ENCODE results near the gene ACOX2. TPM values are rescaled to one million over a fixed set of nuclear protein-coding genes. Genes with fewer than 3 reads are reported as not detected.
A peak's percentile ranks its signal among the peaks of the same experiment; 100 is the strongest.

Gene ACOX2
- total and polyA plus RNA-seq, 10 of the 15 experiments (the other 5 are each of a cell fraction or from before 2014, with no cell fraction given), result 0.72 TPM; not detected in 9

GRCh38 chr3:58532794-58533220 is 4.2 kb downstream of the ACOX2 start (continued):
- TF ChIP-seq PKNOX1 (IDR thresholded peaks at IDR 0.05) (peak; percentile 72), ZNF274 (IDR thresholded peaks at IDR 0.05; ENCODE audit: insufficient read depth, insufficient read length) (no peak), TAF1 (IDR thresholded peaks at IDR 0.05; ENCODE audit: borderline replicate concordance, low read depth, low read length) (no peak), GABPA (IDR thresholded peaks at IDR 0.05; ENCODE audit: low read depth) (no peak), TCF12 (IDR thresholded peaks at IDR 0.05; ENCODE audit: low read depth, low read length) (0 out of 2 replicates have a peak, but pooled peaks have one; percentile 33), RBBP5 (conservative IDR thresholded peaks at IDR 0.05) (no peak), PAX8 (IDR thresholded peaks at IDR 0.05) (no peak), EP300 (IDR thresholded peaks at IDR 0.05; ENCODE audit: borderline replicate concordance in 1 of 2, control insufficient read depth in 1 of 2, low read depth in 2 of 2, low read length in 2 of 2) (no peak), MXI1 (IDR thresholded peaks at IDR 0.05; ENCODE audit: low read depth, low read length) (0 out of 2 replicates have a peak, but pooled peaks have one; percentile 20), PBX3 (IDR thresholded peaks at IDR 0.05; ENCODE audit: insufficient replicate concordance, low read depth, low read length) (no peak), REST (IDR thresholded peaks at IDR 0.05; ENCODE audit: low read depth, low read length) (no peak), SUZ12 (IDR thresholded peaks at IDR 0.05; ENCODE audit: unreplicated experiment) (no peak), JUNB (IDR thresholded peaks at IDR 0.05) (no peak), BRCA1 (IDR thresholded peaks at IDR 0.05; ENCODE audit: low read depth, low read length) (no peak), SUPT20H (IDR thresholded peaks at IDR 0.05; ENCODE audit: borderline replicate concordance, control insufficient read depth, low read depth, low read length) (no peak), FOS (IDR thresholded peaks at IDR 0.05; ENCODE audit: borderline replicate concordance, extremely low read depth, insufficient read length) (no peak), CBX5 (IDR thresholded peaks at IDR 0.05; ENCODE audit: low read depth) (no peak), SMAD5 (IDR thresholded peaks at IDR 0.05; ENCODE audit: low read depth) (no peak), TBL1XR1 (IDR thresholded peaks at IDR 0.05; ENCODE audit: low read depth, low read length) (peak; percentile 47; the same call in 1 of the 2 replicates), PAX5 (IDR thresholded peaks at IDR 0.05; ENCODE audit: borderline replicate concordance, low read depth, low read length) (0 out of 2 replicates have a peak, but pooled peaks have one; percentile 25), RELB (IDR thresholded peaks at IDR 0.05; ENCODE audit: low read depth) (no peak; the same call in 1 of the 2 replicates), ELK1 (IDR thresholded peaks at IDR 0.05; ENCODE audit: low read depth, low read length) (no peak), CHD1 (IDR thresholded peaks at IDR 0.05; ENCODE audit: low read depth, low read length) (no peak)
